Right renal pelvis (tissue), 4 donors: ENCODE data around the gene MRPL36. TPM values are rescaled to one million over a fixed set of nuclear protein-coding genes. Genes with fewer than 3 reads are reported as not detected.

Experiments
- DNase-seq, 4 donors: peaks; one replicate each; pipeline ENCODE4 v3.0.0-alpha.2; 2013; ENCODE audit warnings: low read depth in 4 of 4, low spot score in 3 of 4, missing footprints in 1 of 4
- polyA plus RNA-seq, 4 donors: library from polyadenylated mRNA; unstranded; fragments of 120-200 nt; gene quantifications; one replicate each; pipeline ENCODE4 v1.2.1, GENCODE V29; 2013; ENCODE audit not compliant: insufficient read length in 4 of 4

The MRPL36 gene
- polyA plus RNA-seq, 4 donors = 41.4 to 42.9 (median 41.9) TPM

DNA sequence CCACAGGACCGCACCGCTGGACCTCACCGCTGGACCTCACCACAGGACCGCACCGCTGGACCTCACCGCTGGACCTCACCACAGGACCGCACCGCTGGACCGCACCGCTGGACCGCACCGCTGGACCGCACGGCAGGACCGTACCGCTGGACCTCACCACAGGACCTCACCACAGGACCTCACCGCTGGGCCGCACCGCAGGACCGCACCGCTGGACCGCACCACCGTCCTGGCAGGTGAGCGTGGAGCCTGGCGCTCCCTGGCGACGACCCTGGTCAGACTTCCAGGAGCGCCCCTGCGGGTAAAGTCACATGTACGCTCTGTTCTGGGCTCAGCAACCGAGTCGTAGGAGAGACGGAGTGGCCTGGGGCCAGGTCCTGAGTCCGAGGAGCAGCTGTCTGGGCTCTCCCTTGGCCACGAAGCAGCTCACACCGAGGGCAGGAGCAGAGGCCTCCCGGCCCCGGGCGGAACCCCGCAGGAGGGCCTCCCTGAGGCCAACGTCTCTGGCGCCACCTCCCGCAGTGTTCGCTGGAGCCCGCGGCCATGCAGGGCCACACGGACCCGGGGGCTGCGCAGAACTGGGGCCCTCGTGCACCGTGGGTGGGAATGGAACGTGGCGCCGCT is 30.5 kb downstream of the MRPL36 start:
- DNase-seq = no peak

DNA sequence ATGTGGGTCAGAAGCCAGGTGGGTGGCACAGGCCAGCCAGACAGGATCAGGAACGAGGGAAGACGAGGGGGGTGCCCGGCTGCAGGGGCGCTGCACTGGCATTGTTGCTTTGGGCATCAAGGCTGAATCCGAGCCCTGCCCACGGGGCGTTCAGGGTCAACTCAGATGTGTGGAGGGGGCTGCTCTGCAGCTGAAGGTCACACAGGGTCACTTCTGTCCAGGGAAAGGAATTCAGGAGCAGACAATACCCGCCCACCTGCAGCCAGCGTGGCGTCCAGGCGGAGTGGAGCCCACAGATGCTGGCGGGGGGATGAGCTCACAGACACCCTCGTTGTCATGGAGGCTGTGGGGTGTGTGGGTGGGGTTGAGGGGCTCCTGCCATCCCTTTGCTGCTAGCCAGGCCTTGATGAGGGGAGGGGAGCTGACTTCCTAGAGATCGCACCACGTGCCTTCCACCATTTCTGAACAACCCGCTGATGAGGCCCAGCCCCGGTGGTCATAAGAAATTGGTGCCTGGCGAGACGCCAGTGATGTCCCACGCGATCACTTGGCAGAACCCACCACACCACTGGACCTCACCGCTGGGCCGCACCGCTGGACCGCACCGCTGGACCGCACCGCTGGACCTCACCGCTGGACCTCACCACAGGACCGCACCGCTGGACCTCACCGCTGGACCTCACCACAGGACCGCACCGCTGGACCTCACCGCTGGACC is 31.2 kb downstream of the MRPL36 start:
- DNase-seq = no peak

DNA sequence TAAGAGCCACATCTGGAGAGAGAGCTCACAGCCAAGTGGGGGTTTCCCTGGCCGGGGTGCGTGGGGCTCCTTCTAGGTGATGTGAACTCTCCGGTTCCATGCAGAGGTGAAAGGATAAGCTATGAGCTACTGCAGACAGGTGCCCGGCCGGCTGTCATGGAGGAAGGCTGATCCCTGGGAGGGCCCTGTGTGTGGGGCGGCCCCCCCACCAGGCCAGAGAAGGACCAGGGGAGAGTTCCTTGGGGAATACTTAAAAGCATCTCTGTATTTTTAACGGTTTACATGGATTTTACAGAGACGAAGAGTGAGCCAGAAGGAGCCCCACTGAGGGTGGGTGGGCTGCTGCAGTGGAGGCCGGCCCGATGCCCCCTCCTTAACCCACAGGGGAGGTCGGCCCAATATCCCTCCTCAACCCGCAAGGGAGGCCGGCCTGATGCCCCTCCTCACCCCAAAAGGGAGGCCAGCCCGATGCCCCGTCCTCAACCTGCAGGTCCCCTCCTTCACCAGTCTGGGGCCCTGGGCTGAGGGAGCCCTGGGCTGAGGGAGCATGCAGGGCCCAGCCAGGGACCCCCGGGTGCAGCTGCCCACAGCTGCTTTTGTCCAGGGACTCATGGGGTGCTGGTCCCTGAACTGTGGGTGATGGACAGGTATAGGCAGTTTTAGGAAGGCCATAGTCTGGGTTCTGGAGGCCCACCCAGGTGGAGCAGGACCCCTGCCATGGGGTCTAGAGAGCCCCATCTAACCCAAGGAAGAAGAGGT is 31.9 kb downstream of the MRPL36 start:
- no peak for DNase-seq

DNA sequence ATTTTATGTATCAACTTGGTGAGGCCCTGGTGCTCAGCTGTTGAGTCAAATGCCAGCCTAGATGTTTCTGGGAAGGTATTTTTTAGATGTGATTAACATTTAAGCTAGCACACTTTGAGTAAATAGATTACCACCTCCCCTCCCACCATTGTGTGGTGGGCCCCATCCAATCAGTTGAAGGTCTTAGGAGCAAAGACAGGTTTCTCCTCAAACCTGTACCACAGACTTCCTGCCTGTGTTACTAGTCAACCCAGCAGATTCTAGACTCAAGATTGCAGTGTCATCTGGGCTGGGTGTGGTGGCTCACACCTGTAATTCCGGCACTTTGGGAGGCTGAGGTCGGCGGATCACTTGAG is 33.8 kb downstream of the MRPL36 start:
- no peak for DNase-seq

DNA sequence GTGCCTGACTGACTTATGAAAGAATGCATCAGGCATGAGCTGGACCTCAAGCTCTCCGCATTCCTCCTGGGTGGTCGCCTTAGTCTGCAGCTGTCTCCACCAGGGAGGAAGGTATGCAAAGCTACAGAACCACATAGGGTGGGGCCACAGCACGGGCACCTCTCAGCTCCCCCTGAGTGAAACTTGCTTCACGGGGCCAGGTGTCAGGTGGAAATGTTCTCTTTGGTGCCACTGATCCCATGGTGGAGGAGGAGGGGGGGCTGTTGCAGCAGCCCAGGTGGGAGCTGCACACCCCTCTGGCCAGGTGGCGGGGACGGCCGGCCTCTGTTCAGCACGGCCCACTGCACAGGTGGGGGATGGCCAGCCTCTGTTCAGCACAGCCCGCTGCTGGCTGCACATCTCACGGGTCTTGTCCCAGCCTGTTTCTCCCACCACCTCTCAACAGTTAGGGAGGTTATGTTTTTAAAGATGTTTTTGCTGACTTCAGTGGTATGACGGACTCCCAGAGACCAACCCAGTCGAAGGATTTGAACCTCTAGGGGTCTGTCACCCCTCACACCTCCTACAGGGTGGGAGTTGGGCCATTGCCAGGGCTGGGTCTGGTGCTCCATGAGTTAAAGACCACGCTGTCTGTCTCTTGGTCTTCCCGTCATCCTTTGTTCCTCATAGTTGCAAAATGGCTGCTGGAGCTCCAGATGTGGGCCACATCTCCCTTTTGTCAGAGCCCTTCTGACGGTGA is 34.3 kb downstream of the MRPL36 start:
- DNase-seq = no peak

DNA sequence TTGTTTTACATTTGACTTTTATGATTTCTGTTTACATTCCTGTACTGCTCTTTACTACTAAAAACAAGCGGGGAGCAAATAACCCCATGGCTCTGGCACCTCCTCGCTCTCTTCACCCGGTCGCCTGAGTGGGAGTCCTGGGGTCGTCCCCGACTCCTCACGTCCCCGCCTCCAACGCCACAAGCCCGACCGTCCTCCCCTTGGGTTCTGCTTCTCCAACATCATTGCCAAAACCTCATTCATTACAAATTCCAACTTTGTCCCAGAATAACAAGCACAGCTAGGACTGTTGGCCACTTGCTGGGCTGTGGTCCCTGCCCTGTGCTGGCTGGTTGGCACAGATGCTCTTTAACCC is 35.1 kb downstream of the MRPL36 start:
- no peak for DNase-seq

DNA sequence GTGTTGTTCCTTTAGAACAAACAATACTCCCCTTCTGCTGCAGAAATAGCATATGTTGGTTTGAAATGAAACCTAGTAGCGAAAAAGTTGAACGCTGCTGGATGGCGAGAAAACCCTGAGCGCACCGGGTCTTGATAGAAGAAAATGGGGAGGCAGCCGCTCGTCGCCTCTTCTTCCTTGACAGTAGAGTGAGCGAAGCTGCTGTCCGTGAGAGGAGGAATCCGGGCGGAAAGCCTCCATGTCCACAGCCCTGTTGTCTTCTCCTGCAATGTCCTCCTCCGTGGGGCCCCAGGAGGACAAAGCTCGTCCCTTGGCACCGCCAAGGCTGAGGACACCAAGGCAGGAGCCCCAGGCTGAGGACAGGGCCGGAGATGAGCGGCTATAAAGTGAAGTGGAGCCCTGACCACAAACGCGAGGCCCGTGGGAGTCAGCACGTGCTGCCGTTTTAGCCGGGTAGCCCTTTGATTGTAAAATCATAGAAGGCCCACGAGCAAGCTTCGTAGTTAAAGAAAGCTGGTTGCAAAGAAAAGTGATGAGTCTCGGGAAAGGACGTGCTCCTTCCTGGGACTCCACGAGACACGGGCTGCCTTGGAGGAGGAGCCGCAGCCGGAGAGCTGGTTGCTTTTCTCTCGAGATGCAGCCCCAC is 35.6 kb downstream of the MRPL36 start:
- DNase-seq = no peak

DNA sequence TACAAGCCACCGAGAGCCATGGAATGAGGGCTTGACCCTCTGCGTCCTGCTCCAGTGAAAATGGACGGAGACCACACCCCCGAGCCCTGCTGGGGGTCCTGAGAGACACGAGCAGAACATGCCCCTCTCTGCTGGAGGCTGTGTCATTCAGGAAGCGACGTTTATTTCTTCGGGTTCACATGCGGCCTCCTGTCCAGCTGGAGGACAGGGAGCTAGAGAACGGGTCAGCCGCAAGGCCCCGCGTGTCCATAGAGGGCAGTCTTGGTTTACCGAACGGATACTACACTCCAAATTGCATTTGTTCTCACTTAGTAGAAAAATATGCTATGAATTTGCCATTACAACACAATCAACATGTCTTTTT is 36.1 kb downstream of the MRPL36 start:
- DNase-seq = peak in 2 of 4 donors; percentile 46 to 49

DNA sequence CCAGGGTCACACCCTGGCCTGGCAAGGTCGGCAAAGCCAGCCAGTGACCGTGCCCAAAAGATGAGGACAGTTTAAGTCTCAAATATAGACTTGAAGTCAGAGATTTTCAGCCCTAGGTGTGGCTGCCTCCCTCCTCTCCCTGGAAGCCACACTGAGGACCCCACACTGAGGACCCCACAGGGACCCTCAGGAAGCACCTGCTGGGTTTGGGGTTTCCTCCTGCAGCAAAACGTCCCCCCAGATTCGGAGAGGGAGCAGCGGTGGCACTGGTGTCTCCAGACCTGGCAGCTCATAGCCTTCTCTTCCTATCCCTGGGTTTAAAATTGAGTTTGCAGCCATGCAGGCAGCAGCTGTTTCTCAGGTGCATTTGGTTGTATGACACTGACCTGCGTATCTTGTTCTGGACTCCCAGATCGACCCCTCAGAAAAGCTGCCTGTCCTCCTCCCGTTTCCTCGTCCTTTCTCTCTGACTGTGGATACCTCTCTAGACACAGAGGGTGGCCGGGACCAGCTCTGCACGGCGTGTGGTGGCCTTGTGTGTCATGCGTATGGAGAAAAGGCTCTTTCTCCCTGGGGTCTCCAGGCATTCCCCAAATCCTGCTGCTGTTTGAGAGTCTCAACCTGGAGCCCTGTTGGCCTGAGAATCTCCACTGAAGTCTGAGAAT is 36.6 kb downstream of the MRPL36 start:
- DNase-seq = no peak

DNA sequence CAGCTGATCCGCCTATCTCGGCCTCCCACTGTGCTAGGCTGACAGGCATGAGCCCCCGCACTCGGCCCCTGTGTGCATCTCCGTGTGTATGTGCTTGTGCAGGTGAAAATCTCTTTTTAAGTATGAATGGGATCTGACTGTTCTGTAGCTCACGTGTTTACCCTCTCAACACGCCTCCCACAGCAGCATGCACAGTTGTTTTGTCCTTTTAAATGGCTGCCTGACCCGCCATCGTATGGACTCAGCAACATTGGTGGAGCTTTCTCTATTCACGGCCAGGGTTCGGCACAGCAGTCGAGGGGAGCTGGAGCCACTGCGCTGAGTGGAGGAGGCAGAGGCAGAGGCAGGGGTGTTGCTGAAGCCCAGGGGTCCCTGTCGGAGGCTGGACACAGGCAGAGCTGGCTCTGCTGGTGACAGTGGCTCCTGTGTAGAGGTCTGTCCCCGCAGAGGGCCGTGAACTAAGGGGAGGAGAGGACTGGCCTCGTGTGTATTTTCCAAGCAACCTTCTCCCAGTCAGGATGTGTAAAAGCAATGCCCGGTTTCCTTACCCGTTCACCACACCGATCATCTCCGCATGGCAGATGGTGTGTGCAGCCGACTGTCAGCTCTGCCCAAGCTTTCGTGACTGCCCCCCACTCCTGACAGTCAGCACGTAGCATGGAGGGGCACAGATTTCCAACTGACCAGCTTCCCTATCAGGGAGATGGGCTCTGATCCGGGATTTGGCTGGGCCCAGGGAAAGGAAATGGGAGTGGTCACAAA is 37.3 kb downstream of the MRPL36 start:
- no peak for DNase-seq

DNA sequence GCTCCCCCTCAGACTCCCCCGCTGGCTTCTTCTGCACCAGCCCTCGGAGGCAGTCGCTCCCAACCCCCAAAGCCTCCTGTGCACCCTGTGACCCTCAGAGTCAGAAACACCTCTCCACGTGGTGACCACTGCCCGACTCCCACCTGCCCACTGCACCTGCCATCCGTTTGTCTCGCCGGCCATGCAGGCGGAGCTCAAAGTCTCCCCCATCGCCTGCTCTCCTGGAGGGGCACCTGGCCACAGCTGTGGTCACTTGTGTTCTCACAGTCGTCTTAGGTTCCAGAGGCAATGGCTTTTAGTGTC is 38.2 kb downstream of the MRPL36 start:
- DNase-seq = no peak

DNA sequence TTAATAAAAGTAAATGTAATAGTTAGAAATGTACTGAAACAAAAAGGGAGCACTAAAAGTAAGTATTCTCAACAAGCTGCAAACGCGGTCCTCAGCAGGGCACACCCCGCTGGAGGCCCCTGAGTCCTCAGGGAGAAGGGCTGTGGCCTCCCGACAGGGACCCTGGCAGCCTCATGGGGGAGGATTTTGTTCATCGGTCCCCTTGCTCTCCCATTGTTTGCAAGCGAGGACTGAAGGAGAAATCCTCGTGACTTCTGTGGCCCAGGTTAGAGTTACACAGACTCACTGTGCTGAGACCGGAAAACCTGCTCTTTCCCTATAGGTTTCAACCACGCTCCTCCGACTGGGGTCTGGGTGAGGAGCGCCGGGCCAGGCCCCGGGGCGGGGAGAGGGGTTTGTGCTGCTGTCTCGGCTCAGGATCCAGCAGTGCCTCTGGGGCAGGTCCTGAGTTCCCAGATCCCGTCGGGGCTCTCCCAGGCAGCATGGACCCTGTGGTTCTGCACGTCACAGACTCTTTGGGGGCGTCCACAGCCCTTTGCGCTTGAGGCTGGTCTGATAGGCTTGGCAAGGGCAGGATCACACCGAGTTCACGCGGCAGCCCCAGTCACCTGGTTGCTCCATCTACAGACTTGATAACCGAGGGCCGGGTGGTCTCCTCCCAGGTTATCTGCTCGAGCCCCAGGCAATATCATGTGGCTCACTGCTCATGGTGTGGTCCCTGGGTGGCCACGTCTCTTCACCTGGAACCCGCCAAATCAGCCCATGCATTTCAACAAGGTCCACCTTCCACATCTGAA is 38.8 kb downstream of the MRPL36 start:
- no peak for DNase-seq

DNA sequence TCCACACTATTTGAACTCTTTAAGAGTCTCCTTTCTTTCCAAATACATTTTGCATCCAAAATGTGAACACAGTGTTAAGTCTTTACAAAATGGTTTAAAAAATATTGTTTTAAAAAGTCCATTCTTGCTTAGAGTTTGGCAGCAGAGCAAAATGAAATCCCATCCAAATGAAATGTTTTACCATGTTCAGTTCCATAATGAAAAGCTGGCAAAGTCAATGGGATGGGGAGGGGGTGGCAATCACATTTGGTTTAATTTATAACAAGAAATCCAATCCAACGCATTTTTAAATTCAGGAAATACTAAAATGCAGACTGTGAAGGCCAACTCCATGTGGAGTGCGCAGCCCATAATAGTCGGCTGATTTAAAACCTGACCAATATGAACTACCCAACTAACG is 39.4 kb downstream of the MRPL36 start:
- no peak for DNase-seq

DNA sequence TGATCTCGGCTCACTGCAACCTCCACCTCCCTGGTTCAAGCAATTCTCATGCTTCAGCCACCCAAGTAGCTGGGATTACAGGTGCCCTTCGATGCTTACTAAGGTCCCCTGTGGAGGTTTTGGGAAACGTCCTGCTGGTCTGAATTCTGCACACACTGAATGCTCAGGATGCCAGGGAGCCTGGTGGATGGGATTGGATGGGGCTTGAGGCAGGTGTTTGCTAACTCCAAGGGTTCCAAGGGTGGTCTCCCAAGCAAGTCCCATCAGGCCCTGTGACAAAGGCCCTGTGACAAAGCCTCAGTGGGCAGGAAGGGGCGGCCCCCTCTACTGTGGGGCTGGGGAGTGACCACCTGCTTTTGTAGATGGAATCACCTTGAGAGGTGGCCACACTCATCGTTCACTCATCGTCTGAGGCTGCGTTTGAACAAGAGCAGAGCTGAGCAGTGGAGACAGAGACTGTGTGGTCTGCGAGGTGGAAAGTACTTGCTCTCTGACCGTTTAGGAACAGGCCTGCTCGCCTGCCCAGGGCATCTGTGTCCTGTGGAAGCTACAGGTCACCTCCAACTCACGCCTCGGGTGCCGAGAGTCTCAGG is 40.2 kb downstream of the MRPL36 start:
- no peak for DNase-seq

DNA sequence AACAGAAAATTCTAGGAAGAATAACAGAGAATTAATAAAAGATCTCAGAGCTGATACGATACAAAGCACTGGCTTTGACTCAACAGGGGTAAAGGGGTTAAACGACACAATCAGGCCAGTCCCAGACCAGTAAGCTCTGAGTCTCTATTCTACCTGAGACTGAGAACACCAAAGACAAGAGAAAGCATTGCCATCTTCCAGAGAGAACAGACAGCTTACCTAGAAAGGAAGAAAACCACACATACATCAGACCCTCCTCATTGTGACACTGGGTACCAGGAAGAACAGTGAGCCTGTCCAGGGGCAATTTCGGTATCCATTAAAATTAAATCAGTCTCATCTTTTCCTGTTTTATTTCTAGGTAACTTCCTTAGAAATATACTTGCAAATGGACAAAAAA is 41.1 kb downstream of the MRPL36 start:
- no peak for DNase-seq

DNA sequence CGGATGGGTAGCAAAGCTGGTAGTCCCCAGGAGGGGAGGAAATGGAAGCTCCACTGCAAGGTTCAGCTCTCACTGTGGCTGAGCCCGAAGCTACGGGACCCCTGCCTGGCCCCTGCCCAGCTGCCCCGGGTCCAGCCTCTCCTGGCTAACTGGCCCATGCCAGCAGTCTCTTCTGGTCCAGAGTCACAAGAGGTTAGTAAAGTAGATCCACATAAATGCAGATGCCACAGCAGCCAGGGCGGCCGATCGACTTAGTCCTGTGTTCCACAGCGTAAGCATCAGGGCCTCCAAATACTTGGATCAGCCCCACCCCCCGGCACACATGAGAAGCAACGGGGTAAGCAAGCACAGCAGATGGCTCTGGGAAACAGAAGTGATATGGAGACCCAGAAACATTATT is 42.1 kb downstream of the MRPL36 start:
- no peak for DNase-seq

DNA sequence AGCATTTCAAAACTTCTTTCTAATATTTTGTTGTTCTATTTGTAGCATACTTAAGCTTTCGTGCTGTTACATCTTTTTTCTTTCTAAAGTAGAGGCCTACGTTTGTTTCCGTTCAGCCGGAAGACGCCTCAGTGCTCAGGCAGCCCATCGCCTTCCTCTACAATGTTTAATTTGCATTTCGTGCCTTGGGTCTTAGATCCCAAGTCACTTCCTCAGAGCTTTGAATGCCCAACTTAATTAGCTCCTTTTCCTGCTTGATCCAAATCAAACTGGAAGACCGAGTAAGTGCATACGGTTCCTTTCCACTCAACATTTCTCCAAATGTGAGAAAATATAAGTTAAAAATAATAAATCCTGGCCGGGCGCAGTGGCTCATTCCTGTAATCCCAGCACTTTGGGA is 43.2 kb downstream of the MRPL36 start:
- no peak for DNase-seq

DNA sequence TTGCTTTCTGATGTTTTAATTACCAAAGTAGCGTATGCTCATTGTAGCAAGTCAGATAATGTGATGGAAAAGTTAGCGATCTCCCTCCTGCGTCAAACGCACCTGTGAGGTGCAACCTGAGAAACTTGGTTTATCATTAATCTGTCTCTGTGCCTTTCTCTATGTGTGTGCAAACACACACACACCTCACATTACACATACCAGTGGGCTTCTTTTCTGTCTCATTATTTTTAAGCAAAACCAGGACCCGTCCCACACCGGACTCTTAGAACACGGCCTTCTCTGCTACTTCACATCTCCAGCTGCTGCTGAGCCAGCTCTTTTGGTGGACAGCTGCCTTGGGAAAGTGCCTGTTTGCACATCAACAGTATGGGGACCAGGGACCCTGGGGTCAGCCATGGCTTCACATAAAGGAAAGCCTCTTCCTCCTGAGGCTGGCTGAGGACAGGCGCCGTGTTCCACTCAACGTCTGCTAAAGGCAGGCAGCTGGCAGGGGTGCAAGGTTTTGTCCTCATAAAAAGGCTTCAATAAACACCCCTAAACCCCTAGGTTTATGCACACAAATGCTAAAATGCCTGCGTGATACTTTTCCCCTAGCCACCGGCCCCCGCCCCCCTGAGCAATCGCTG is 44.2 kb downstream of the MRPL36 start:
- DNase-seq = no peak
